ENCODE data around the gene DHFR. TPM values are rescaled to one million over a fixed set of nuclear protein-coding genes. Genes with fewer than 3 reads are reported as not detected.

The DHFR gene
- polyA plus RNA-seq, 2 of the 4 experiments (the other 2 are of a cell fraction): 61.3 to 91.1 TPM

GRCh38 chr5:80615266-80615914, 39.4 kb downstream of the DHFR start:
- Histone ChIP-seq H3K27ac (no peak overlapping the region), H3K4me3 (no peak overlapping the region), H3K4me1 (no peaks in the 10 kb centered on the region), H3K9me3 (no peaks in the 10 kb centered on the region), H3K4me2 (no peak overlapping the region)
- ATAC-seq: no peak
- no peak for FAIRE-seq
- ChIA-PET CTCF (interaction anchor here (0.8 kb wide), 1 partner anchor 75 kb away, joined by 3 read pairs; no protein-coding TSS in a partner anchor), POLR2A (no interaction called here)
- no peak for DNase-seq (ENCODE audit: low read depth in 1 of 2, low spot score in 1 of 2)
- 78% methylated on average over 17 of the region's 17 CpGs for WGBS (ENCODE audit: missing lambda C conversion rate)
- TF ChIP-seq CTCF (IDR thresholded peaks at IDR 0.05) (no peak), JUN (IDR thresholded peaks at IDR 0.05) (no peak), NPAS2 (CRISPR knock-in tag; IDR thresholded peaks at IDR 0.05; ENCODE audit: borderline replicate concordance) (no peak), RNF2 (IDR thresholded peaks at IDR 0.05; ENCODE audit: borderline replicate concordance, low read depth) (no peak), HOXB5 (CRISPR knock-in tag; IDR thresholded peaks at IDR 0.05) (no peak)

- ATAC-seq (no peak), DNase-seq (ENCODE audit: low read depth in 1 of 2, low spot score in 1 of 2) (no peak), FAIRE-seq (no peak)
- Histone ChIP-seq H3K4me1 (no peaks in the 10 kb centered on the region), H3K9me3 (no peaks in the 10 kb centered on the region), H3K27ac (no peak overlapping the region), H3K4me3 (no peak overlapping the region), H3K4me2 (no peak overlapping the region)
- ChIA-PET POLR2A (no interaction called here), CTCF (interaction anchor here (1.0 kb wide), 1 partner anchor 21 kb away, joined by 3 read pairs; no protein-coding TSS in a partner anchor)
- TF ChIP-seq FOXS1 (CRISPR knock-in tag; IDR thresholded peaks at IDR 0.05) (no peak), EHF (CRISPR knock-in tag; IDR thresholded peaks at IDR 0.05) (no peak), HOXB13 (CRISPR knock-in tag; IDR thresholded peaks at IDR 0.05; ENCODE audit: low read depth) (no peak), RCOR1 (IDR thresholded peaks at IDR 0.05; ENCODE audit: low read depth, low read length) (no peak)
- WGBS (ENCODE audit: missing lambda C conversion rate): 46% methylated on average over 1 of the region's 1 CpG
These were observed 45.1 kb downstream of the DHFR start for GRCh38 chr5:80609692-80610091.

DNA sequence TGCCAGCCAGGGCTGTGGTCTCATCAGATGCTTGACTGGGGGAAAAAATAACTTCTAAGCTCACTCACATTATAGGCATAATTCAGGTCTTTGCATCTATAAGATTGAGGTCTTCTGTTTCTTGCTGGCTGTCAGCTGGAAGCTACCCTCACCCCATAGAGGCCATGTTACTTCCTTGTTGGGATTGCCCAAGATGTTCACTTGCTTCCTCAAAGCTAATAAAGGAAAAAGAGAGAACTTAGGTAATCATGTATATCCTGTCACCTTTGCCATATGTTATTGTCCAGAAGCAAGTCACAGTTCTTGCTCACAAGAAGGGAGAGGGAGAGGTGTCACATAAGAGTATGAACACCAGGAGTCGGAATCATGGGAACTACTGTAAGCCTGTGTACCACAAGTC, 46.1 kb downstream of the DHFR start:
- POLR2A ChIA-PET: no interaction called here
- 97% methylated on average over 1 of the region's 1 CpG for WGBS (ENCODE audit: missing lambda C conversion rate)
- Histone ChIP-seq H3K4me1 (no peaks in the 10 kb centered on the region), H3K9me3 (no peaks in the 10 kb centered on the region), H3K4me3 (no peak overlapping the region), H3K4me2 (no peak overlapping the region), H3K27ac (no peak overlapping the region)
- no peak for FAIRE-seq
- CTCF ChIA-PET: no interaction called here
- no peak for TF ChIP-seq EP300 (IDR thresholded peaks at IDR 0.05)
- no peak for TF ChIP-seq RAD21 (conservative IDR thresholded peaks at IDR 0.05 in 1 of 2, IDR thresholded peaks at IDR 0.05 in 1 of 2)
- no peak for TF ChIP-seq CEBPB (IDR thresholded peaks at IDR 0.05)
- TF ChIP-seq PHF8 (IDR thresholded peaks at IDR 0.05; ENCODE audit: borderline replicate concordance, low read depth): no peak
- DNase-seq (ENCODE audit: low read depth in 1 of 2, low spot score in 1 of 2): no peak
- no peak for ATAC-seq

DNA sequence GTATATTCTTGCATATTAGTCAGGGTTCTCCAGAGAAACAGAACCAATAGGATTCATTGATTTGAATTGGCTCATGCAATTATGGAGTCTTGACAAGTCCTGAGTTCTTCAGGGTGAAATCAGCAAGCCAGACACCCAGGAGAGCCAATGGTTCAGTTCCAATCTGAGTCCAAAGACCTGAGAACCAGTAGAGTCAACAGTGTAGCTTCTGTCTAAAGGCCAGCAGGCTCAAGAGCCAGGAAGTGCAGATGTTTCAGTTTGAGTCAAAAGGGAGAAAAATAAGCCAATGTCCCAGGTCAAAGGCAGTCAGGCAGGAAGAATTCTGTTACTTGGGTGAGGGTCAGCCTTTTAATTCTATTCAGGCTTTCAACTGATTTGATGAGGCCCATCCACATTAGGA, 47.0 kb downstream of the DHFR start:
- FAIRE-seq: no peak
- DNase-seq (ENCODE audit: low read depth in 1 of 2, low spot score in 1 of 2): no peak

More for the DNA sequence above, 47.0 kb downstream of the DHFR start:
- Histone ChIP-seq H3K4me2 (no peak overlapping the region), H3K9me3 (no peaks in the 10 kb centered on the region), H3K4me1 (no peaks in the 10 kb centered on the region), H3K4me3 (no peak overlapping the region), H3K27ac (no peak overlapping the region)
- TF ChIP-seq, protein P1, sequence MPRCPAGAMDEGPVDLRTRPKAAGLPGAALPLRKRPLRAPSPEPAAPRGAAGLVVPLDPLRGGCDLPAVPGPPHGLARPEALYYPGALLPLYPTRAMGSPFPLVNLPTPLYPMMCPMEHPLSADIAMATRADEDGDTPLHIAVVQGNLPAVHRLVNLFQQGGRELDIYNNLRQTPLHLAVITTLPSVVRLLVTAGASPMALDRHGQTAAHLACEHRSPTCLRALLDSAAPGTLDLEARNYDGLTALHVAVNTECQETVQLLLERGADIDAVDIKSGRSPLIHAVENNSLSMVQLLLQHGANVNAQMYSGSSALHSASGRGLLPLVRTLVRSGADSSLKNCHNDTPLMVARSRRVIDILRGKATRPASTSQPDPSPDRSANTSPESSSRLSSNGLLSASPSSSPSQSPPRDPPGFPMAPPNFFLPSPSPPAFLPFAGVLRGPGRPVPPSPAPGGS (IDR thresholded peaks at IDR 0.05): no peak
- TF ChIP-seq RNF2 (IDR thresholded peaks at IDR 0.05; ENCODE audit: borderline replicate concordance, low read depth): no peak
- TF ChIP-seq, protein P2, sequence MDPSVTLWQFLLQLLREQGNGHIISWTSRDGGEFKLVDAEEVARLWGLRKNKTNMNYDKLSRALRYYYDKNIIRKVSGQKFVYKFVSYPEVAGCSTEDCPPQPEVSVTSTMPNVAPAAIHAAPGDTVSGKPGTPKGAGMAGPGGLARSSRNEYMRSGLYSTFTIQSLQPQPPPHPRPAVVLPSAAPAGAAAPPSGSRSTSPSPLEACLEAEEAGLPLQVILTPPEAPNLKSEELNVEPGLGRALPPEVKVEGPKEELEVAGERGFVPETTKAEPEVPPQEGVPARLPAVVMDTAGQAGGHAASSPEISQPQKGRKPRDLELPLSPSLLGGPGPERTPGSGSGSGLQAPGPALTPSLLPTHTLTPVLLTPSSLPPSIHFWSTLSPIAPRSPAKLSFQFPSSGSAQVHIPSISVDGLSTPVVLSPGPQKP (IDR thresholded peaks at IDR 0.05; ENCODE audit: low read depth, low read length): no peak
- no peak for TF ChIP-seq TP53 (CRISPR knock-in tag; IDR thresholded peaks at IDR 0.05)
- TF ChIP-seq KDM1A (IDR thresholded peaks at IDR 0.05; ENCODE audit: low read depth): no peak
- no peak for TF ChIP-seq EP300 (IDR thresholded peaks at IDR 0.05)
- TF ChIP-seq ATOH8 (CRISPR knock-in tag; IDR thresholded peaks at IDR 0.05; ENCODE audit: low read depth): no peak
- no peak for TF ChIP-seq TFCP2L1 (CRISPR knock-in tag; IDR thresholded peaks at IDR 0.05)
- TF ChIP-seq RCOR1 (IDR thresholded peaks at IDR 0.05; ENCODE audit: low read depth, low read length): no peak
- TF ChIP-seq, protein P3, sequence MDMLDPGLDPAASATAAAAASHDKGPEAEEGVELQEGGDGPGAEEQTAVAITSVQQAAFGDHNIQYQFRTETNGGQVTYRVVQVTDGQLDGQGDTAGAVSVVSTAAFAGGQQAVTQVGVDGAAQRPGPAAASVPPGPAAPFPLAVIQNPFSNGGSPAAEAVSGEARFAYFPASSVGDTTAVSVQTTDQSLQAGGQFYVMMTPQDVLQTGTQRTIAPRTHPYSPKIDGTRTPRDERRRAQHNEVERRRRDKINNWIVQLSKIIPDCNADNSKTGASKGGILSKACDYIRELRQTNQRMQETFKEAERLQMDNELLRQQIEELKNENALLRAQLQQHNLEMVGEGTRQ (IDR thresholded peaks at IDR 0.05): no peak
- no peak for TF ChIP-seq SMC3 (IDR thresholded peaks at IDR 0.05)
- POLR2A ChIA-PET: interaction anchor here (0.6 kb wide), 1 partner anchor 9 kb away, joined by 3 read pairs; no protein-coding TSS in a partner anchor
- CTCF ChIA-PET: no interaction called here
- no peak for ATAC-seq

Data from A549 (cell line).